Transverse colon (tissue), 4 donors: Measurements from ENCODE around the gene HNRNPUL1.

ENCODE experiments used
- EP300 ChIP-seq: sonication (generic); formaldehyde crosslinking; IDR thresholded peaks from one replicate; pipeline ENCODE4 v1.6.1; 2017; ENCODE audit warnings: antibody characterized with exemption, low read depth
- POLR2A ChIP-seq: fragments of 450-650 bp; IDR thresholded peaks from one replicate; pipeline ENCODE4 v1.6.1; 2016; ENCODE audit warnings: antibody characterized with exemption, mild to moderate bottlenecking, moderate library complexity
- POLR2AphosphoS5 ChIP-seq, 3 donors: sonication (generic); formaldehyde crosslinking; IDR thresholded peaks; one replicate each; pipeline ENCODE4 v1.6.1; 2016; ENCODE audit warnings: antibody characterized with exemption in 3 of 3
- TF ChIP-seq, protein P1 (sequence below), 5 experiments: fragments of 200-600 bp in 3 of 5; fragments of 450-650 bp in 2 of 5; sonication (generic) in 3 of 5; IDR thresholded peaks; 1 replicate in 2 of 5; 2 replicates in 3 of 5; pipeline ENCODE4 v1.5.1; 2016 to 2017; ENCODE audit warnings: antibody characterized with exemption in 5 of 5, inconsistent platforms in 3 of 5, mild to moderate bottlenecking in 2 of 5, moderate library complexity in 1 of 5

DNA sequence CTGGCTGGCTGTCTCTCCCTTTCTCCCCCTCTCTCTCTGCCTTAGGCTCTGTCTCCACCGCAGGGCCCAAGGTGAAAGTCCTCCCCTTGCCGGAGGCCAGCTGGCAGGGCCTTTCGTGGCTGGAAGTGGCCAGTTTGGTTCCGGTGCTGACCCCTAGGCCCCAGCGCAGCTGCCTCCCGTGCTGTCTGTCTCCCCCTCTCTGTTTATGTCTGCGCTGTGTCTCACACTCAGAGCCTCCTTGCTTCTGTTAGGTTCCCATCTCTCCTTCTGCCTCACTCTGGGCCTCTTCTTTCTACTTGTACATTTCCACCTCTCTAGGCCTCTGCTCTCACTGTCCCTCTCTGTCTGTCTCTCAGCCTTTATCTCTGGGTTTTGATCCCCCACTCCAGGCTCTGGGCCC, 58.9 kb downstream of the HNRNPUL1 start:
- TF ChIP-seq, protein P1, sequence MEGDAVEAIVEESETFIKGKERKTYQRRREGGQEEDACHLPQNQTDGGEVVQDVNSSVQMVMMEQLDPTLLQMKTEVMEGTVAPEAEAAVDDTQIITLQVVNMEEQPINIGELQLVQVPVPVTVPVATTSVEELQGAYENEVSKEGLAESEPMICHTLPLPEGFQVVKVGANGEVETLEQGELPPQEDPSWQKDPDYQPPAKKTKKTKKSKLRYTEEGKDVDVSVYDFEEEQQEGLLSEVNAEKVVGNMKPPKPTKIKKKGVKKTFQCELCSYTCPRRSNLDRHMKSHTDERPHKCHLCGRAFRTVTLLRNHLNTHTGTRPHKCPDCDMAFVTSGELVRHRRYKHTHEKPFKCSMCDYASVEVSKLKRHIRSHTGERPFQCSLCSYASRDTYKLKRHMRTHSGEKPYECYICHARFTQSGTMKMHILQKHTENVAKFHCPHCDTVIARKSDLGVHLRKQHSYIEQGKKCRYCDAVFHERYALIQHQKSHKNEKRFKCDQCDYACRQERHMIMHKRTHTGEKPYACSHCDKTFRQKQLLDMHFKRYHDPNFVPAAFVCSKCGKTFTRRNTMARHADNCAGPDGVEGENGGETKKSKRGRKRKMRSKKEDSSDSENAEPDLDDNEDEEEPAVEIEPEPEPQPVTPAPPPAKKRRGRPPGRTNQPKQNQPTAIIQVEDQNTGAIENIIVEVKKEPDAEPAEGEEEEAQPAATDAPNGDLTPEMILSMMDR (IDR thresholded peaks at IDR 0.05), result no peak
- TF ChIP-seq POLR2A, result no peak
- no peak for TF ChIP-seq POLR2AphosphoS5 (IDR thresholded peaks at IDR 0.05)
- no peak for TF ChIP-seq EP300
